ENCODE results near the gene OR8B8.

Gene OR8B8

GRCh38 chr11:124479561-124479960 is 34.1 kb upstream of the OR8B8 start:
- Histone ChIP-seq H3K23ac (ENCODE audit: low read length) (no peak overlapping the region), H3K18ac (ENCODE audit: low read length) (no peak overlapping the region), H3K79me2 (ENCODE audit: control insufficient read depth, insufficient read depth, low read length) (no peaks in the 10 kb centered on the region), H3K27ac (ENCODE audit: low read depth, low read length) (no peak overlapping the region), H3K79me1 (ENCODE audit: low read length) (no peaks in the 10 kb centered on the region), H2AK5ac (ENCODE audit: low read length) (no peak overlapping the region), H3K36me3 (ENCODE audit: control insufficient read depth, insufficient read depth, low read length) (no peaks in the 10 kb centered on the region), H3K56ac (ENCODE audit: low read length) (no peak overlapping the region), H4K8ac (ENCODE audit: low read depth, low read length) (no peak overlapping the region), H3K9ac (ENCODE audit: low read length) (no peak overlapping the region), H2BK5ac (ENCODE audit: low read length) (no peak overlapping the region), H3K4ac (ENCODE audit: low read depth, low read length) (no peak overlapping the region), H2BK120ac (ENCODE audit: low read depth, low read length) (no peak overlapping the region), H3K4me1 (ENCODE audit: control insufficient read depth, low read depth, low read length) (peaks cover 4% of the 10 kb centered on the region), H2BK15ac (replicated peaks; ENCODE audit: low read depth) (no peak overlapping the region), H3K27me3 (ENCODE audit: insufficient read depth, low read length, poor library complexity) (no peaks in the 10 kb centered on the region), H3K4me3 (ENCODE audit: low read length) (no peak overlapping the region), H4K5ac (ENCODE audit: low read length) (no peak overlapping the region), H3K4me2 (ENCODE audit: low read length) (no peak overlapping the region)
- WGBS (ENCODE audit: extremely low coverage, insufficient coverage, low lambda C conversion rate): no CpG with 5 or more reads among the region's 3 CpGs
- no peak for DNase-seq

GRCh38 chr11:124475265-124475664 is 29.8 kb upstream of the OR8B8 start:
- H3K4me1 ChIP-seq (ENCODE audit: control insufficient read depth, low read depth, low read length): no peaks in the 10 kb centered on the region

GRCh38 chr11:124474779-124475178 is 29.3 kb upstream of the OR8B8 start:
- Histone ChIP-seq H3K18ac (ENCODE audit: low read length) (no peak overlapping the region), H3K36me3 (ENCODE audit: control insufficient read depth, insufficient read depth, low read length) (no peaks in the 10 kb centered on the region), H2AK5ac (ENCODE audit: low read length) (no peak overlapping the region), H3K56ac (ENCODE audit: low read length) (no peak overlapping the region), H2BK15ac (replicated peaks; ENCODE audit: low read depth) (no peak overlapping the region), H3K4ac (ENCODE audit: low read depth, low read length) (no peak overlapping the region), H2BK5ac (ENCODE audit: low read length) (no peak overlapping the region), H3K4me3 (ENCODE audit: low read length) (no peak overlapping the region), H2BK120ac (ENCODE audit: low read depth, low read length) (no peak overlapping the region), H3K9ac (ENCODE audit: low read length) (no peak overlapping the region), H3K79me2 (ENCODE audit: control insufficient read depth, insufficient read depth, low read length) (no peaks in the 10 kb centered on the region), H3K4me2 (ENCODE audit: low read length) (no peak overlapping the region), H3K4me1 (ENCODE audit: control insufficient read depth, low read depth, low read length) (no peaks in the 10 kb centered on the region), H3K27me3 (ENCODE audit: insufficient read depth, low read length, poor library complexity) (no peaks in the 10 kb centered on the region), H3K79me1 (ENCODE audit: low read length) (no peaks in the 10 kb centered on the region), H3K23ac (ENCODE audit: low read length) (no peak overlapping the region), H3K27ac (ENCODE audit: low read depth, low read length) (no peak overlapping the region), H4K8ac (ENCODE audit: low read depth, low read length) (no peak overlapping the region), H4K5ac (ENCODE audit: low read length) (no peak overlapping the region)
- DNase-seq: no peak
- no CpG with 5 or more reads among the region's 2 CpGs for WGBS (ENCODE audit: extremely low coverage, insufficient coverage, low lambda C conversion rate)

More at GRCh38 chr11:124475265-124475664, 29.8 kb upstream of the OR8B8 start:
- no peak overlapping the region for H3K23ac ChIP-seq (ENCODE audit: low read length)
- H3K4ac ChIP-seq (ENCODE audit: low read depth, low read length): no peak overlapping the region
- H3K27me3 ChIP-seq (ENCODE audit: insufficient read depth, low read length, poor library complexity): no peaks in the 10 kb centered on the region
- H3K79me2 ChIP-seq (ENCODE audit: control insufficient read depth, insufficient read depth, low read length): no peaks in the 10 kb centered on the region
- H3K79me1 ChIP-seq (ENCODE audit: low read length): no peaks in the 10 kb centered on the region
- H4K5ac ChIP-seq (ENCODE audit: low read length): no peak overlapping the region
- H3K27ac ChIP-seq (ENCODE audit: low read depth, low read length): no peak overlapping the region
- H2BK120ac ChIP-seq (ENCODE audit: low read depth, low read length): no peak overlapping the region
- H3K56ac ChIP-seq (ENCODE audit: low read length): no peak overlapping the region
- no peaks in the 10 kb centered on the region for H3K36me3 ChIP-seq (ENCODE audit: control insufficient read depth, insufficient read depth, low read length)
- H4K8ac ChIP-seq (ENCODE audit: low read depth, low read length): no peak overlapping the region
- no CpG with 5 or more reads among the region's 2 CpGs for WGBS (ENCODE audit: extremely low coverage, insufficient coverage, low lambda C conversion rate)
- no peak overlapping the region for H2AK5ac ChIP-seq (ENCODE audit: low read length)
- H3K4me2 ChIP-seq (ENCODE audit: low read length): no peak overlapping the region
- no peak overlapping the region for H3K9ac ChIP-seq (ENCODE audit: low read length)
- no peak for DNase-seq
- H3K18ac ChIP-seq (ENCODE audit: low read length): no peak overlapping the region
- no peak overlapping the region for H3K4me3 ChIP-seq (ENCODE audit: low read length)
- no peak overlapping the region for H2BK15ac ChIP-seq (replicated peaks; ENCODE audit: low read depth)
- H2BK5ac ChIP-seq (ENCODE audit: low read length): no peak overlapping the region

GRCh38 chr11:124474079-124474478 is 28.6 kb upstream of the OR8B8 start:
- no peaks in the 10 kb centered on the region for H3K36me3 ChIP-seq (ENCODE audit: control insufficient read depth, insufficient read depth, low read length)
- H3K79me1 ChIP-seq (ENCODE audit: low read length): no peaks in the 10 kb centered on the region

GRCh38 chr11:124473476-124473875 is 28.0 kb upstream of the OR8B8 start:
- Histone ChIP-seq H3K79me1 (ENCODE audit: low read length) (no peaks in the 10 kb centered on the region), H3K4me2 (ENCODE audit: low read length) (no peak overlapping the region), H3K27ac (ENCODE audit: low read depth, low read length) (no peak overlapping the region), H3K79me2 (ENCODE audit: control insufficient read depth, insufficient read depth, low read length) (no peaks in the 10 kb centered on the region), H2BK15ac (replicated peaks; ENCODE audit: low read depth) (no peak overlapping the region), H4K8ac (ENCODE audit: low read depth, low read length) (no peak overlapping the region), H2AK5ac (ENCODE audit: low read length) (no peak overlapping the region), H3K4me3 (ENCODE audit: low read length) (no peak overlapping the region), H2BK5ac (ENCODE audit: low read length) (no peak overlapping the region), H3K23ac (ENCODE audit: low read length) (no peak overlapping the region), H3K18ac (ENCODE audit: low read length) (no peak overlapping the region), H3K27me3 (ENCODE audit: insufficient read depth, low read length, poor library complexity) (no peaks in the 10 kb centered on the region), H2BK120ac (ENCODE audit: low read depth, low read length) (no peak overlapping the region), H4K5ac (ENCODE audit: low read length) (no peak overlapping the region), H3K56ac (ENCODE audit: low read length) (no peak overlapping the region), H3K9ac (ENCODE audit: low read length) (no peak overlapping the region), H3K4me1 (ENCODE audit: control insufficient read depth, low read depth, low read length) (no peaks in the 10 kb centered on the region), H3K36me3 (ENCODE audit: control insufficient read depth, insufficient read depth, low read length) (no peaks in the 10 kb centered on the region), H3K4ac (ENCODE audit: low read depth, low read length) (no peak overlapping the region)
- no CpG with 5 or more reads among the region's 1 CpG for WGBS (ENCODE audit: extremely low coverage, insufficient coverage, low lambda C conversion rate)
- no peak for DNase-seq

More at GRCh38 chr11:124474079-124474478, 28.6 kb upstream of the OR8B8 start:
- H3K4me3 ChIP-seq (ENCODE audit: low read length): no peak overlapping the region
- no peak overlapping the region for H3K23ac ChIP-seq (ENCODE audit: low read length)
- H3K18ac ChIP-seq (ENCODE audit: low read length): no peak overlapping the region
- H3K27ac ChIP-seq (ENCODE audit: low read depth, low read length): no peak overlapping the region
- no peak overlapping the region for H2BK5ac ChIP-seq (ENCODE audit: low read length)
- H3K4ac ChIP-seq (ENCODE audit: low read depth, low read length): no peak overlapping the region
- H2BK120ac ChIP-seq (ENCODE audit: low read depth, low read length): no peak overlapping the region
- H4K5ac ChIP-seq (ENCODE audit: low read length): no peak overlapping the region
- H2AK5ac ChIP-seq (ENCODE audit: low read length): no peak overlapping the region
- no peak overlapping the region for H3K56ac ChIP-seq (ENCODE audit: low read length)
- no peaks in the 10 kb centered on the region for H3K79me2 ChIP-seq (ENCODE audit: control insufficient read depth, insufficient read depth, low read length)
- H3K27me3 ChIP-seq (ENCODE audit: insufficient read depth, low read length, poor library complexity): no peaks in the 10 kb centered on the region
- no peak overlapping the region for H2BK15ac ChIP-seq (replicated peaks; ENCODE audit: low read depth)
- H4K8ac ChIP-seq (ENCODE audit: low read depth, low read length): no peak overlapping the region
- no peaks in the 10 kb centered on the region for H3K4me1 ChIP-seq (ENCODE audit: control insufficient read depth, low read depth, low read length)
- no peak for DNase-seq
- WGBS (ENCODE audit: extremely low coverage, insufficient coverage, low lambda C conversion rate): no CpG with 5 or more reads among the region's 1 CpG
- no peak overlapping the region for H3K9ac ChIP-seq (ENCODE audit: low read length)
- H3K4me2 ChIP-seq (ENCODE audit: low read length): no peak overlapping the region

- no peak overlapping the region for H2BK5ac ChIP-seq (ENCODE audit: low read length)
- H3K4me3 ChIP-seq (ENCODE audit: low read length): no peak overlapping the region
- DNase-seq: no peak
- no peak overlapping the region for H3K4ac ChIP-seq (ENCODE audit: low read depth, low read length)
- no peak overlapping the region for H3K18ac ChIP-seq (ENCODE audit: low read length)
- H2BK120ac ChIP-seq (ENCODE audit: low read depth, low read length): no peak overlapping the region
- no CpG with 5 or more reads among the region's 11 CpGs for WGBS (ENCODE audit: extremely low coverage, insufficient coverage, low lambda C conversion rate)
- no peak overlapping the region for H3K23ac ChIP-seq (ENCODE audit: low read length)
- H3K9ac ChIP-seq (ENCODE audit: low read length): no peak overlapping the region
- H3K4me2 ChIP-seq (ENCODE audit: low read length): no peak overlapping the region
- no peaks in the 10 kb centered on the region for H3K27me3 ChIP-seq (ENCODE audit: insufficient read depth, low read length, poor library complexity)
- no peak overlapping the region for H4K8ac ChIP-seq (ENCODE audit: low read depth, low read length)
- H3K56ac ChIP-seq (ENCODE audit: low read length): no peak overlapping the region
- no peaks in the 10 kb centered on the region for H3K79me1 ChIP-seq (ENCODE audit: low read length)
- no peak overlapping the region for H2AK5ac ChIP-seq (ENCODE audit: low read length)
- H4K5ac ChIP-seq (ENCODE audit: low read length): no peak overlapping the region
- no peaks in the 10 kb centered on the region for H3K79me2 ChIP-seq (ENCODE audit: control insufficient read depth, insufficient read depth, low read length)
- H3K36me3 ChIP-seq (ENCODE audit: control insufficient read depth, insufficient read depth, low read length): no peaks in the 10 kb centered on the region
- H3K4me1 ChIP-seq (ENCODE audit: control insufficient read depth, low read depth, low read length): no peaks in the 10 kb centered on the region
- H2BK15ac ChIP-seq (replicated peaks; ENCODE audit: low read depth): no peak overlapping the region
- H3K27ac ChIP-seq (ENCODE audit: low read depth, low read length): no peak overlapping the region
Measured at GRCh38 chr11:124470561-124471227, 25.2 kb upstream of the OR8B8 start.
